Measurements from ENCODE around the gene TSPAN7. TPM values are rescaled to one million over a fixed set of nuclear protein-coding genes. Genes with fewer than 3 reads are reported as not detected.

Gene TSPAN7
- total and polyA plus RNA-seq, 2 of the 4 experiments (the other 2 are of a cell fraction), result not detected

- no peak for DNase-seq
- Histone ChIP-seq H2BK15ac (ENCODE audit: low read depth, low read length) (no peak overlapping the region), H4K20me1 (ENCODE audit: insufficient read depth, low read length) (no peaks in the 10 kb centered on the region), H2AK5ac (ENCODE audit: low read depth, low read length) (no peak overlapping the region), H3K23ac (ENCODE audit: low read depth, low read length) (no peak overlapping the region), H3K9ac (ENCODE audit: low read depth, low read length) (no peak overlapping the region), H3K18ac (ENCODE audit: low read depth, low read length) (no peak overlapping the region), H3K27ac (ENCODE audit: insufficient read depth, low read length) (no peak overlapping the region), H3K9me3 (ENCODE audit: control insufficient read depth, insufficient read depth, low read length) (no peaks in the 10 kb centered on the region), H3K27me3 (ENCODE audit: control insufficient read depth, insufficient read depth, low read length) (peaks cover 8% of the 10 kb centered on the region), H2BK120ac (ENCODE audit: low read depth, low read length) (no peak overlapping the region), H2BK5ac (ENCODE audit: low read depth, low read length, poor library complexity, severe bottlenecking) (no peak overlapping the region), H4K5ac (ENCODE audit: low read depth, low read length) (no peak overlapping the region), H3K4me2 (ENCODE audit: low read depth, low read length) (no peak overlapping the region), H3K4me1 (ENCODE audit: control insufficient read depth, insufficient read depth, low read length) (no peaks in the 10 kb centered on the region), H3K4ac (ENCODE audit: low read depth, low read length) (no peak overlapping the region), H4K91ac (ENCODE audit: insufficient read depth, low read depth, low read length) (no peak overlapping the region), H2AFZ (replicated peaks; ENCODE audit: low read length, poor library complexity) (no peak overlapping the region), H3K56ac (ENCODE audit: extremely low read depth, insufficient read depth, low read length) (no peak overlapping the region), H2AK9ac (replicated peaks; ENCODE audit: low read depth, low read length, poor library complexity) (no peak overlapping the region), H3K36me3 (ENCODE audit: control insufficient read depth, insufficient read depth, low read length) (no peaks in the 10 kb centered on the region), H4K8ac (ENCODE audit: low read depth in 2 of 2, low read length in 2 of 2) (no peak overlapping the region), H3K4me3 (ENCODE audit: insufficient read depth, low read depth, low read length) (no peak overlapping the region), H2BK20ac (ENCODE audit: low read depth, low read length) (no peak overlapping the region), H3K9me1 (ENCODE audit: insufficient read depth, low read length) (no peaks in the 10 kb centered on the region), H3K79me1 (ENCODE audit: low read depth in 1 of 2, low read length in 2 of 2) (no peaks in the 10 kb centered on the region), H3K14ac (replicated peaks; ENCODE audit: low read depth, low read length) (no peak overlapping the region)
- intact Hi-C loops (cut with micrococcal nuclease) (no loop called here), dilution Hi-C loops (cut with HindIII; ENCODE audit: low sequenced_read_pairs, unreplicated experiment) (no loop called here), in situ Hi-C loops (cut with MboI; ENCODE audit: low sequenced_read_pairs) (no loop called here)
- no CpG with 5 or more reads among the region's 4 CpGs for WGBS, 2 experiments (ENCODE audit: extremely low coverage in 2 of 2, insufficient read length in 1 of 2)
- POLR2A ChIA-PET (ENCODE audit: unreplicated experiment), result no interaction called here
- TF ChIP-seq NFE2L2 (IDR thresholded peaks at IDR 0.05; ENCODE audit: low read depth, low read length), result no peak
- no peak for TF ChIP-seq USF2 (IDR thresholded peaks at IDR 0.05; ENCODE audit: low read depth, low read length)
- no peak for TF ChIP-seq RFX5 (IDR thresholded peaks at IDR 0.05; ENCODE audit: low read depth, low read length)
- no peak for TF ChIP-seq CHD1 (IDR thresholded peaks at IDR 0.05; ENCODE audit: low read depth, low read length)
- TF ChIP-seq MXI1 (IDR thresholded peaks at IDR 0.05; ENCODE audit: borderline replicate concordance, low read depth, low read length), result no peak
- TF ChIP-seq CEBPB (IDR thresholded peaks at IDR 0.05; ENCODE audit: low read depth, low read length), result no peak
- TF ChIP-seq FOS (IDR thresholded peaks at IDR 0.05; ENCODE audit: low read depth, low read length), result no peak
- no peak for TF ChIP-seq ELK1 (IDR thresholded peaks at IDR 0.05; ENCODE audit: borderline replicate concordance, low read depth, low read length)
- TF ChIP-seq, protein P1, sequence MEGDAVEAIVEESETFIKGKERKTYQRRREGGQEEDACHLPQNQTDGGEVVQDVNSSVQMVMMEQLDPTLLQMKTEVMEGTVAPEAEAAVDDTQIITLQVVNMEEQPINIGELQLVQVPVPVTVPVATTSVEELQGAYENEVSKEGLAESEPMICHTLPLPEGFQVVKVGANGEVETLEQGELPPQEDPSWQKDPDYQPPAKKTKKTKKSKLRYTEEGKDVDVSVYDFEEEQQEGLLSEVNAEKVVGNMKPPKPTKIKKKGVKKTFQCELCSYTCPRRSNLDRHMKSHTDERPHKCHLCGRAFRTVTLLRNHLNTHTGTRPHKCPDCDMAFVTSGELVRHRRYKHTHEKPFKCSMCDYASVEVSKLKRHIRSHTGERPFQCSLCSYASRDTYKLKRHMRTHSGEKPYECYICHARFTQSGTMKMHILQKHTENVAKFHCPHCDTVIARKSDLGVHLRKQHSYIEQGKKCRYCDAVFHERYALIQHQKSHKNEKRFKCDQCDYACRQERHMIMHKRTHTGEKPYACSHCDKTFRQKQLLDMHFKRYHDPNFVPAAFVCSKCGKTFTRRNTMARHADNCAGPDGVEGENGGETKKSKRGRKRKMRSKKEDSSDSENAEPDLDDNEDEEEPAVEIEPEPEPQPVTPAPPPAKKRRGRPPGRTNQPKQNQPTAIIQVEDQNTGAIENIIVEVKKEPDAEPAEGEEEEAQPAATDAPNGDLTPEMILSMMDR (conservative IDR thresholded peaks at IDR 0.05; ENCODE audit: low read depth, low read length), result no peak
- TF ChIP-seq RCOR1 (IDR thresholded peaks at IDR 0.05; ENCODE audit: insufficient replicate concordance, low read length), result no peak
- no peak for TF ChIP-seq SMC3 (IDR thresholded peaks at IDR 0.05; ENCODE audit: low read depth, low read length)
- no peak for TF ChIP-seq RAD21 (IDR thresholded peaks at IDR 0.05; ENCODE audit: low read length)
- TF ChIP-seq MAZ (IDR thresholded peaks at IDR 0.05; ENCODE audit: borderline replicate concordance, low read depth, low read length), result no peak
- TF ChIP-seq POLR2A (IDR thresholded peaks at IDR 0.05; ENCODE audit: low read depth, low read length), result no peak
- no peak for TF ChIP-seq MAFK (IDR thresholded peaks at IDR 0.05; ENCODE audit: low read depth, low read length)
- no peak for TF ChIP-seq BHLHE40 (IDR thresholded peaks at IDR 0.05; ENCODE audit: low read depth, low read length)
- BruUV-seq (replicated peaks), result no TSS peak
- CTCF ChIA-PET, result no interaction called here
- no peak for ATAC-seq (ENCODE audit: low read depth)
Observed at GRCh38 chrX:38626296-38626695, 65.0 kb downstream of the TSPAN7 start.

Measured in IMR-90 (cell line).